ENCODE results near the gene TRMT112. TPM values are rescaled to one million over a fixed set of nuclear protein-coding genes. Genes with fewer than 3 reads are reported as not detected.

The TRMT112 gene
- total and polyA plus RNA-seq, 10 of the 15 experiments (the other 5 are each of a cell fraction or from before 2014, with no cell fraction given), result 212 to 455 (median 308) TPM

DNA sequence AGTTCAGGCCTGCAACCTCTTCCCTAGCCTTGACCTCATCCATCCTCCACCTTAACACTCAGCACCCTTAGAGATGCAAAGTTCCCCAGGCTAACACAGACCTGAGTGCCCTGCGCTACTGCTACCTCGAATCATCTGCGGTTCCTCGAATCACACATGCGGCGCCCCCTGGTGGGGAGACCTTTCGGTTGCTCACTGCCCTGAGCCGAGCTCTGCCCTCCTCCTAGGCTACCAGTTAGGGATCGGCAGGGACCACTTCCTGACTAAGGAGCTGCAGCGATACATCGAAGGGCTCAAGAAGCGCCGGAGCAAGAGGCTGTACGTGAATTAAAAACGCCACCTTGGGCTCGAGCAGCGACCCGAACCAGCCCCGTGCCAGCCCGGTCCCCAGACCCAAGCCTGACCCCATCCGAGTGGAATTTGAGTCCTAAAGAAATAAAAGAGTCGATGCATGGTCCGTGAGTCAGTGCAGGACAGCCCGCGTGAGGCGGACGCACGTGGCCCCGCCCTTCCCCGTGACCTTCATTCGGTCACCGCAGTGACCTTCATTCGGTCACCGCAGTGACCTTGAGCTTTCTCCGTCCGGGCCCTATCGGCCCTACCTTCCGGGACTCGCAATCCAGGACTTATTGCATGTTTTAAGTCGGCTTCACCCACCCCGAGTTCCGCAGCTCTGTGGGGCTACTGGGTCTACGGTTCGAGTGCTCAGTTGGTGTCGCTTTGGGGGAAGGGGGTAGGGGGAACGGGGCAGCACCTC, 12.9 kb downstream of the TRMT112 start (continued):
- TF ChIP-seq, protein P1, sequence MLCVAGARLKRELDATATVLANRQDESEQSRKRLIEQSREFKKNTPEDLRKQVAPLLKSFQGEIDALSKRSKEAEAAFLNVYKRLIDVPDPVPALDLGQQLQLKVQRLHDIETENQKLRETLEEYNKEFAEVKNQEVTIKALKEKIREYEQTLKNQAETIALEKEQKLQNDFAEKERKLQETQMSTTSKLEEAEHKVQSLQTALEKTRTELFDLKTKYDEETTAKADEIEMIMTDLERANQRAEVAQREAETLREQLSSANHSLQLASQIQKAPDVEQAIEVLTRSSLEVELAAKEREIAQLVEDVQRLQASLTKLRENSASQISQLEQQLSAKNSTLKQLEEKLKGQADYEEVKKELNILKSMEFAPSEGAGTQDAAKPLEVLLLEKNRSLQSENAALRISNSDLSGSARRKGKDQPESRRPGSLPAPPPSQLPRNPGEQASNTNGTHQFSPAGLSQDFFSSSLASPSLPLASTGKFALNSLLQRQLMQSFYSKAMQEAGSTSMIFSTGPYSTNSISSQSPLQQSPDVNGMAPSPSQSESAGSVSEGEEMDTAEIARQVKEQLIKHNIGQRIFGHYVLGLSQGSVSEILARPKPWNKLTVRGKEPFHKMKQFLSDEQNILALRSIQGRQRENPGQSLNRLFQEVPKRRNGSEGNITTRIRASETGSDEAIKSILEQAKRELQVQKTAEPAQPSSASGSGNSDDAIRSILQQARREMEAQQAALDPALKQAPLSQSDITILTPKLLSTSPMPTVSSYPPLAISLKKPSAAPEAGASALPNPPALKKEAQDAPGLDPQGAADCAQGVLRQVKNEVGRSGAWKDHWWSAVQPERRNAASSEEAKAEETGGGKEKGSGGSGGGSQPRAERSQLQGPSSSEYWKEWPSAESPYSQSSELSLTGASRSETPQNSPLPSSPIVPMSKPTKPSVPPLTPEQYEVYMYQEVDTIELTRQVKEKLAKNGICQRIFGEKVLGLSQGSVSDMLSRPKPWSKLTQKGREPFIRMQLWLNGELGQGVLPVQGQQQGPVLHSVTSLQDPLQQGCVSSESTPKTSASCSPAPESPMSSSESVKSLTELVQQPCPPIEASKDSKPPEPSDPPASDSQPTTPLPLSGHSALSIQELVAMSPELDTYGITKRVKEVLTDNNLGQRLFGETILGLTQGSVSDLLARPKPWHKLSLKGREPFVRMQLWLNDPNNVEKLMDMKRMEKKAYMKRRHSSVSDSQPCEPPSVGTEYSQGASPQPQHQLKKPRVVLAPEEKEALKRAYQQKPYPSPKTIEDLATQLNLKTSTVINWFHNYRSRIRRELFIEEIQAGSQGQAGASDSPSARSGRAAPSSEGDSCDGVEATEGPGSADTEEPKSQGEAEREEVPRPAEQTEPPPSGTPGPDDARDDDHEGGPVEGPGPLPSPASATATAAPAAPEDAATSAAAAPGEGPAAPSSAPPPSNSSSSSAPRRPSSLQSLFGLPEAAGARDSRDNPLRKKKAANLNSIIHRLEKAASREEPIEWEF (IDR thresholded peaks at IDR 0.05; ENCODE audit: insufficient replicate concordance, low read depth, low read length), result no peak
- TF ChIP-seq YBX1 (IDR thresholded peaks at IDR 0.05) (no peak), RELA (IDR thresholded peaks at IDR 0.05; ENCODE audit: borderline replicate concordance, partially characterized antibody) (no peak), TAF1 (IDR thresholded peaks at IDR 0.05; ENCODE audit: borderline replicate concordance, low read depth, low read length) (no peak), TCF7 (IDR thresholded peaks at IDR 0.05; ENCODE audit: borderline replicate concordance) (no peak), SMAD5 (IDR thresholded peaks at IDR 0.05; ENCODE audit: low read depth) (no peak), ZZZ3 (IDR thresholded peaks at IDR 0.05; ENCODE audit: control insufficient read depth, insufficient read length, low read depth) (no peak), IRF4 (IDR thresholded peaks at IDR 0.05; ENCODE audit: low read depth, low read length) (no peak), NFXL1 (IDR thresholded peaks at IDR 0.05; ENCODE audit: borderline replicate concordance) (no peak), RB1 (IDR thresholded peaks at IDR 0.05; ENCODE audit: borderline replicate concordance) (peak; percentile 25; the same call in 1 of the 2 replicates), KAT2A (conservative IDR thresholded peaks at IDR 0.05; ENCODE audit: control insufficient read depth, low read depth, low read length) (no peak), MYB (IDR thresholded peaks at IDR 0.05; ENCODE audit: borderline replicate concordance, low read depth, low read length) (no peak), KLF5 (IDR thresholded peaks at IDR 0.05; ENCODE audit: partially characterized antibody) (peak; percentile 61), EP300 (IDR thresholded peaks at IDR 0.05; ENCODE audit: borderline replicate concordance in 1 of 2, control insufficient read depth in 1 of 2, low read depth in 2 of 2, low read length in 2 of 2) (no peak), SUZ12 (IDR thresholded peaks at IDR 0.05; ENCODE audit: unreplicated experiment) (no peak)
- TF ChIP-seq, protein P2, sequence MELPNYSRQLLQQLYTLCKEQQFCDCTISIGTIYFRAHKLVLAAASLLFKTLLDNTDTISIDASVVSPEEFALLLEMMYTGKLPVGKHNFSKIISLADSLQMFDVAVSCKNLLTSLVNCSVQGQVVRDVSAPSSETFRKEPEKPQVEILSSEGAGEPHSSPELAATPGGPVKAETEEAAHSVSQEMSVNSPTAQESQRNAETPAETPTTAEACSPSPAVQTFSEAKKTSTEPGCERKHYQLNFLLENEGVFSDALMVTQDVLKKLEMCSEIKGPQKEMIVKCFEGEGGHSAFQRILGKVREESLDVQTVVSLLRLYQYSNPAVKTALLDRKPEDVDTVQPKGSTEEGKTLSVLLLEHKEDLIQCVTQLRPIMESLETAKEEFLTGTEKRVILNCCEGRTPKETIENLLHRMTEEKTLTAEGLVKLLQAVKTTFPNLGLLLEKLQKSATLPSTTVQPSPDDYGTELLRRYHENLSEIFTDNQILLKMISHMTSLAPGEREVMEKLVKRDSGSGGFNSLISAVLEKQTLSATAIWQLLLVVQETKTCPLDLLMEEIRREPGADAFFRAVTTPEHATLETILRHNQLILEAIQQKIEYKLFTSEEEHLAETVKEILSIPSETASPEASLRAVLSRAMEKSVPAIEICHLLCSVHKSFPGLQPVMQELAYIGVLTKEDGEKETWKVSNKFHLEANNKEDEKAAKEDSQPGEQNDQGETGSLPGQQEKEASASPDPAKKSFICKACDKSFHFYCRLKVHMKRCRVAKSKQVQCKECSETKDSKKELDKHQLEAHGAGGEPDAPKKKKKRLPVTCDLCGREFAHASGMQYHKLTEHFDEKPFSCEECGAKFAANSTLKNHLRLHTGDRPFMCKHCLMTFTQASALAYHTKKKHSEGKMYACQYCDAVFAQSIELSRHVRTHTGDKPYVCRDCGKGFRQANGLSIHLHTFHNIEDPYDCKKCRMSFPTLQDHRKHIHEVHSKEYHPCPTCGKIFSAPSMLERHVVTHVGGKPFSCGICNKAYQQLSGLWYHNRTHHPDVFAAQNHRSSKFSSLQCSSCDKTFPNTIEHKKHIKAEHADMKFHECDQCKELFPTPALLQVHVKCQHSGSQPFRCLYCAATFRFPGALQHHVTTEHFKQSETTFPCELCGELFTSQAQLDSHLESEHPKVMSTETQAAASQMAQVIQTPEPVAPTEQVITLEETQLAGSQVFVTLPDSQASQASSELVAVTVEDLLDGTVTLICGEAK (IDR thresholded peaks at IDR 0.05; ENCODE audit: borderline replicate concordance), result peak; percentile 43; the same call in 1 of the 2 replicates
- TF ChIP-seq, protein P3, sequence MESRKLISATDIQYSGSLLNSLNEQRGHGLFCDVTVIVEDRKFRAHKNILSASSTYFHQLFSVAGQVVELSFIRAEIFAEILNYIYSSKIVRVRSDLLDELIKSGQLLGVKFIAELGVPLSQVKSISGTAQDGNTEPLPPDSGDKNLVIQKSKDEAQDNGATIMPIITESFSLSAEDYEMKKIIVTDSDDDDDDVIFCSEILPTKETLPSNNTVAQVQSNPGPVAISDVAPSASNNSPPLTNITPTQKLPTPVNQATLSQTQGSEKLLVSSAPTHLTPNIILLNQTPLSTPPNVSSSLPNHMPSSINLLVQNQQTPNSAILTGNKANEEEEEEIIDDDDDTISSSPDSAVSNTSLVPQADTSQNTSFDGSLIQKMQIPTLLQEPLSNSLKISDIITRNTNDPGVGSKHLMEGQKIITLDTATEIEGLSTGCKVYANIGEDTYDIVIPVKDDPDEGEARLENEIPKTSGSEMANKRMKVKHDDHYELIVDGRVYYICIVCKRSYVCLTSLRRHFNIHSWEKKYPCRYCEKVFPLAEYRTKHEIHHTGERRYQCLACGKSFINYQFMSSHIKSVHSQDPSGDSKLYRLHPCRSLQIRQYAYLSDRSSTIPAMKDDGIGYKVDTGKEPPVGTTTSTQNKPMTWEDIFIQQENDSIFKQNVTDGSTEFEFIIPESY (IDR thresholded peaks at IDR 0.05), result no peak

All from GM12878 (cell line).